Measurements from ENCODE around the gene CLDND2.

CLDND2 gene, protein sequence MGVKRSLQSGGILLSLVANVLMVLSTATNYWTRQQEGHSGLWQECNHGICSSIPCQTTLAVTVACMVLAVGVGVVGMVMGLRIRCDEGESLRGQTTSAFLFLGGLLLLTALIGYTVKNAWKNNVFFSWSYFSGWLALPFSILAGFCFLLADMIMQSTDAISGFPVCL

DNA sequence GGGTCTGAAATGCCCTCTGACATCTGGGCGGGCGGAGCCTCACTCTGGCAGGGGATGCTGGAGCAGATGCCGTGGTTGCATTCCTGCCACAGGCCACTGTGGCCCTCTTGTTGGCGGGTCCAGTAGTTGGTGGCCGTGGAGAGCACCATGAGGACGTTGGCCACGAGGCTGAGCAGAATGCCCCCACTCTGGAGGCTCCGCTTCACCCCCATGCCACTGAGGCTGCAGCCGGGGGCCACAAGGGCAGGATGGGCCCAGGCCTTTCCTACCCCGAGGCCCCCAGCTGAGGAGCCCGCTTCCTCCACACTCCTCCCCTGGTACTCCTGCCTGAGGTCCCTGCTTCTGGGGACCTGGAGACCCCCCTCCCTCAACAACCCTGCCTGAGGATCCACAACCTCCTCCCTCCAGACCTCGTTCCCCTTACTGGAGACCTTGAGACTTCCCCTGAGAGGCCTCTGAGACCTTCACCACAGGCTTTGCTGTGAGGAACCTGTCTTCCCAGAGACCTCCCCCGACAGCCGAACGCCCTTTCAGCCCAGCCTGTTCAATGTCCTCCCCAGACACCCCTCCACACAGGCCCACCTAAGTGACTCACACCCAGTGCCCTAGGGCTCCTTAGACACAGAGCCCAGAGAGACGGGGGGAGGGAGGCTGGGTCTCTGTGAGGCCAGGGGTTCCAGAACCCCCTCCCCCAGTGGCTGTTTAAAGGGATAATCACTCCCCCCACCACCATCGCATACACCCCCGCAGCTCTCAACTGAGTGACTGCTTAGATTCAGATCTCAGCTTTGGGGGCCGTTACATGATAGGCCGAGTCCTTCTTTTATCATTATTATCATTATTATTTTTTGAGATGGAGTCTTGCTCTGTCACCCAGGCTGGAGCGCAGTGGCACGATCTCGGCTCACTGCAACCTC is at the start of gene CLDND2:
Gene CLDND2, minus strand, starts transcription at position 638 of the 917 bp plus-strand sequence. Its CDS starts 426 bp downstream, at position 212.
- peaks cover 4% of the 10 kb centered on the region for H3K4me1 ChIP-seq (ENCODE audit: control insufficient read depth, insufficient read depth, low read length)
- TF ChIP-seq RBAK (tag by site-specific recombination; IDR thresholded peaks at IDR 0.05) (no peak), SP7 (tag by site-specific recombination; IDR thresholded peaks at IDR 0.05) (no peak), KLF10 (tag by site-specific recombination; IDR thresholded peaks at IDR 0.05) (no peak), ZNF214 (tag by site-specific recombination; IDR thresholded peaks at IDR 0.05; ENCODE audit: borderline replicate concordance) (no peak), KLF7 (tag by site-specific recombination; IDR thresholded peaks at IDR 0.05; ENCODE audit: borderline replicate concordance) (no peak), ZSCAN30 (tag by site-specific recombination; IDR thresholded peaks at IDR 0.05) (no peak), EGR2 (tag by site-specific recombination; IDR thresholded peaks at IDR 0.05; ENCODE audit: low read depth) (no peak), ZNF341 (tag by site-specific recombination; IDR thresholded peaks at IDR 0.05; ENCODE audit: low read depth) (peak; percentile 56), HOXA7 (CRISPR knock-in tag; IDR thresholded peaks at IDR 0.05; ENCODE audit: borderline replicate concordance) (no peak), ZNF747 (tag by site-specific recombination; IDR thresholded peaks at IDR 0.05) (no peak), YY2 (tag by site-specific recombination; IDR thresholded peaks at IDR 0.05) (no peak), REPIN1 (tag by site-specific recombination; IDR thresholded peaks at IDR 0.05; ENCODE audit: low read depth) (no peak)
- TF ChIP-seq, protein P1, sequence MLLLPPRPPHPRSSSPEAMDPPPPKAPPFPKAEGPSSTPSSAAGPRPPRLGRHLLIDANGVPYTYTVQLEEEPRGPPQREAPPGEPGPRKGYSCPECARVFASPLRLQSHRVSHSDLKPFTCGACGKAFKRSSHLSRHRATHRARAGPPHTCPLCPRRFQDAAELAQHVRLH (tag by site-specific recombination; IDR thresholded peaks at IDR 0.05): no peak
- TF ChIP-seq, protein P2, sequence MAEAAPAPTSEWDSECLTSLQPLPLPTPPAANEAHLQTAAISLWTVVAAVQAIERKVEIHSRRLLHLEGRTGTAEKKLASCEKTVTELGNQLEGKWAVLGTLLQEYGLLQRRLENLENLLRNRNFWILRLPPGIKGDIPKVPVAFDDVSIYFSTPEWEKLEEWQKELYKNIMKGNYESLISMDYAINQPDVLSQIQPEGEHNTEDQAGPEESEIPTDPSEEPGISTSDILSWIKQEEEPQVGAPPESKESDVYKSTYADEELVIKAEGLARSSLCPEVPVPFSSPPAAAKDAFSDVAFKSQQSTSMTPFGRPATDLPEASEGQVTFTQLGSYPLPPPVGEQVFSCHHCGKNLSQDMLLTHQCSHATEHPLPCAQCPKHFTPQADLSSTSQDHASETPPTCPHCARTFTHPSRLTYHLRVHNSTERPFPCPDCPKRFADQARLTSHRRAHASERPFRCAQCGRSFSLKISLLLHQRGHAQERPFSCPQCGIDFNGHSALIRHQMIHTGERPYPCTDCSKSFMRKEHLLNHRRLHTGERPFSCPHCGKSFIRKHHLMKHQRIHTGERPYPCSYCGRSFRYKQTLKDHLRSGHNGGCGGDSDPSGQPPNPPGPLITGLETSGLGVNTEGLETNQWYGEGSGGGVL (tag by site-specific recombination; IDR thresholded peaks at IDR 0.05): 0 out of 2 replicates have a peak, but pooled peaks have one; percentile 11
- TF ChIP-seq, protein P3, sequence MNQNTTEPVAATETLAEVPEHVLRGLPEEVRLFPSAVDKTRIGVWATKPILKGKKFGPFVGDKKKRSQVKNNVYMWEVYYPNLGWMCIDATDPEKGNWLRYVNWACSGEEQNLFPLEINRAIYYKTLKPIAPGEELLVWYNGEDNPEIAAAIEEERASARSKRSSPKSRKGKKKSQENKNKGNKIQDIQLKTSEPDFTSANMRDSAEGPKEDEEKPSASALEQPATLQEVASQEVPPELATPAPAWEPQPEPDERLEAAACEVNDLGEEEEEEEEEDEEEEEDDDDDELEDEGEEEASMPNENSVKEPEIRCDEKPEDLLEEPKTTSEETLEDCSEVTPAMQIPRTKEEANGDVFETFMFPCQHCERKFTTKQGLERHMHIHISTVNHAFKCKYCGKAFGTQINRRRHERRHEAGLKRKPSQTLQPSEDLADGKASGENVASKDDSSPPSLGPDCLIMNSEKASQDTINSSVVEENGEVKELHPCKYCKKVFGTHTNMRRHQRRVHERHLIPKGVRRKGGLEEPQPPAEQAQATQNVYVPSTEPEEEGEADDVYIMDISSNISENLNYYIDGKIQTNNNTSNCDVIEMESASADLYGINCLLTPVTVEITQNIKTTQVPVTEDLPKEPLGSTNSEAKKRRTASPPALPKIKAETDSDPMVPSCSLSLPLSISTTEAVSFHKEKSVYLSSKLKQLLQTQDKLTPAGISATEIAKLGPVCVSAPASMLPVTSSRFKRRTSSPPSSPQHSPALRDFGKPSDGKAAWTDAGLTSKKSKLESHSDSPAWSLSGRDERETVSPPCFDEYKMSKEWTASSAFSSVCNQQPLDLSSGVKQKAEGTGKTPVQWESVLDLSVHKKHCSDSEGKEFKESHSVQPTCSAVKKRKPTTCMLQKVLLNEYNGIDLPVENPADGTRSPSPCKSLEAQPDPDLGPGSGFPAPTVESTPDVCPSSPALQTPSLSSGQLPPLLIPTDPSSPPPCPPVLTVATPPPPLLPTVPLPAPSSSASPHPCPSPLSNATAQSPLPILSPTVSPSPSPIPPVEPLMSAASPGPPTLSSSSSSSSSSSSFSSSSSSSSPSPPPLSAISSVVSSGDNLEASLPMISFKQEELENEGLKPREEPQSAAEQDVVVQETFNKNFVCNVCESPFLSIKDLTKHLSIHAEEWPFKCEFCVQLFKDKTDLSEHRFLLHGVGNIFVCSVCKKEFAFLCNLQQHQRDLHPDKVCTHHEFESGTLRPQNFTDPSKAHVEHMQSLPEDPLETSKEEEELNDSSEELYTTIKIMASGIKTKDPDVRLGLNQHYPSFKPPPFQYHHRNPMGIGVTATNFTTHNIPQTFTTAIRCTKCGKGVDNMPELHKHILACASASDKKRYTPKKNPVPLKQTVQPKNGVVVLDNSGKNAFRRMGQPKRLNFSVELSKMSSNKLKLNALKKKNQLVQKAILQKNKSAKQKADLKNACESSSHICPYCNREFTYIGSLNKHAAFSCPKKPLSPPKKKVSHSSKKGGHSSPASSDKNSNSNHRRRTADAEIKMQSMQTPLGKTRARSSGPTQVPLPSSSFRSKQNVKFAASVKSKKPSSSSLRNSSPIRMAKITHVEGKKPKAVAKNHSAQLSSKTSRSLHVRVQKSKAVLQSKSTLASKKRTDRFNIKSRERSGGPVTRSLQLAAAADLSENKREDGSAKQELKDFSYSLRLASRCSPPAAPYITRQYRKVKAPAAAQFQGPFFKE (tag by site-specific recombination; IDR thresholded peaks at IDR 0.05; ENCODE audit: borderline replicate concordance): no peak
- TF ChIP-seq, protein P4, sequence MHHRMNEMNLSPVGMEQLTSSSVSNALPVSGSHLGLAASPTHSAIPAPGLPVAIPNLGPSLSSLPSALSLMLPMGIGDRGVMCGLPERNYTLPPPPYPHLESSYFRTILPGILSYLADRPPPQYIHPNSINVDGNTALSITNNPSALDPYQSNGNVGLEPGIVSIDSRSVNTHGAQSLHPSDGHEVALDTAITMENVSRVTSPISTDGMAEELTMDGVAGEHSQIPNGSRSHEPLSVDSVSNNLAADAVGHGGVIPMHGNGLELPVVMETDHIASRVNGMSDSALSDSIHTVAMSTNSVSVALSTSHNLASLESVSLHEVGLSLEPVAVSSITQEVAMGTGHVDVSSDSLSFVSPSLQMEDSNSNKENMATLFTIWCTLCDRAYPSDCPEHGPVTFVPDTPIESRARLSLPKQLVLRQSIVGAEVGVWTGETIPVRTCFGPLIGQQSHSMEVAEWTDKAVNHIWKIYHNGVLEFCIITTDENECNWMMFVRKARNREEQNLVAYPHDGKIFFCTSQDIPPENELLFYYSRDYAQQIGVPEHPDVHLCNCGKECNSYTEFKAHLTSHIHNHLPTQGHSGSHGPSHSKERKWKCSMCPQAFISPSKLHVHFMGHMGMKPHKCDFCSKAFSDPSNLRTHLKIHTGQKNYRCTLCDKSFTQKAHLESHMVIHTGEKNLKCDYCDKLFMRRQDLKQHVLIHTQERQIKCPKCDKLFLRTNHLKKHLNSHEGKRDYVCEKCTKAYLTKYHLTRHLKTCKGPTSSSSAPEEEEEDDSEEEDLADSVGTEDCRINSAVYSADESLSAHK (tag by site-specific recombination; IDR thresholded peaks at IDR 0.05): no peak
- TF ChIP-seq, protein P5, sequence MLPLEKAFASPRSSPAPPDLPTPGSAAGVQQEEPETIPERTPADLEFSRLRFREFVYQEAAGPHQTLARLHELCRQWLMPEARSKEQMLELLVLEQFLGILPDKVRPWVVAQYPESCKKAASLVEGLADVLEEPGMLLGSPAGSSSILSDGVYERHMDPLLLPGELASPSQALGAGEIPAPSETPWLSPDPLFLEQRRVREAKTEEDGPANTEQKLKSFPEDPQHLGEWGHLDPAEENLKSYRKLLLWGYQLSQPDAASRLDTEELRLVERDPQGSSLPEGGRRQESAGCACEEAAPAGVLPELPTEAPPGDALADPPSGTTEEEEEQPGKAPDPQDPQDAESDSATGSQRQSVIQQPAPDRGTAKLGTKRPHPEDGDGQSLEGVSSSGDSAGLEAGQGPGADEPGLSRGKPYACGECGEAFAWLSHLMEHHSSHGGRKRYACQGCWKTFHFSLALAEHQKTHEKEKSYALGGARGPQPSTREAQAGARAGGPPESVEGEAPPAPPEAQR (tag by site-specific recombination; IDR thresholded peaks at IDR 0.05): no peak
- H3K9me3 ChIP-seq (ENCODE audit: control insufficient read depth, insufficient read depth, low read depth, low read length): no peaks in the 10 kb centered on the region
- ChIA-PET CTCF (interaction anchor here (0.6 to 0.7 kb wide), 4 partner anchors 17 to 609 kb away, joined by 3 to 5 read pairs (median 3); no protein-coding TSS in a partner anchor), POLR2A (interaction anchor here (0.8 to 2.7 kb wide), 8 partner anchors 9 to 34 kb away, joined by 4 to 37 read pairs (median 7); partner anchors contain the start of gene VSIG10L)
- peak within 1 kb of the TSS; percentile 85; the same call in 1 of the 2 replicates for H3K27ac ChIP-seq (ENCODE audit: extremely low read depth, low read depth, low read length)
- no peaks in the 10 kb centered on the region for H3K36me3 ChIP-seq (ENCODE audit: control insufficient read depth in 2 of 2, insufficient read depth in 1 of 2, low read length in 2 of 2)
- H3K4me3 ChIP-seq (ENCODE audit: low read depth, low read length): peak within 1 kb of the TSS; percentile 78
